HG03432 (cell line): ENCODE data around the gene DYRK2.
"Not testable (repeated sequence)": the region's sequence is repeated elsewhere in the genome, so short reads cannot be mapped to it uniquely, and the experiment has no call there.

ENCODE experiments used
- ATAC-seq: cut with Tn5 transposase; IDR thresholded peaks from one replicate; pipeline ENCODE4 v1.9.1; 2021; ENCODE audit warnings: mild to moderate bottlenecking, moderate library complexity; ENCODE audit not compliant: unreplicated experiment

DYRK2 gene

DNA sequence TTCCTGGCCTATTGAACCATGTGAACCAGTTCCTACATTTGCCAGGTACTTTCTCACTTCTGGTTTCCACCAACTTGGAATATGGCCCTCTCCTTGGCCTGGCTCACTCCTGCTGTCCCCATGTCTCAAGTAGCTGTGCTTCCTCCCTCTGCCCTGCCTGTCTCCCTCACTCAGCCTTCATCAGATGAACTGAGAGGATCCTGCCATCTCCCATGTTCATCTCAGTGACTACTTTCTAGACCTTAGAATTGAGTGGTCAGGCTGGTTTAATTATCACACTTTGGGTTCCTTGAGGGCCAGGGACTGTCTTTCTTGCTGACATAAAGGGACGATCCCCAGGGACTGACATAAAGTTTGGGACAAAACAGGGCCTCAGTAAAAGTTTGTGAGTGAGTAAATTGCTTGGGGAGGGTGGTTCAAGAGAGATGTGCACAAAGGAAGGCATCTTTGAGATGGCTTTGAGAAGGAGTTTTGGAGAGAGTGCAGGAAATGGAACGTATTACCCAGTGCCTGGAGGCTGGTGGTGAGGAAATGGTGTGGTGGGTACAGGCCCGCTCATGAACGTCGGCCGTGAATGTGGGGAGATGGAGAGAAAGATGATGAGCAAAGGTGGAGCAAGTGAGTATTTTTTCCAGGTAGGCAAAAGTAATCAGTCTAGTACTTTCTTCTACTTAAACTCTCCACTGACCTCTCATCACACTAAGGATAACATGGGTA, 20.8 kb downstream of the DYRK2 start:
- ATAC-seq: no peak

GRCh38 chr12:67669934-67670631, 21.5 kb downstream of the DYRK2 start:
- no peak for ATAC-seq

DNA sequence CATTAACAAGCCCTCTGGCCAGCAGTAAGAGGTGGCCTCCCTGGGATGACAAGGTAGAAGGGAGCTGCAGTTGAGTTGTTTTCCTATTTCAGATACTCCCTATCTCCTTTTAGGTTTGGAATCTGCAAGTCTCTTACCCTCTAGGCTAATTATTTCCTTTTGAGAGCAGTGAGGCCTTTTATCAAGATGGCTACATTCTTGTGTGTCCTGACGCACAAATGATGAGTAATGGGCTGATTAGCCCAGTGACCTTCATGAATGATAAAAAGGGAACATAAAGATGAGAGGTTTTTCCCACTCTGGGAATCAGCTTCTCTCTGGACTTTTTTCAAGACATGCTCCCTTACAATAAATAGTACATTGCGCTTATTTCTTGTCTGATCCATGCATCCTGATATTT, 22.9 kb downstream of the DYRK2 start:
- no peak for ATAC-seq

DNA sequence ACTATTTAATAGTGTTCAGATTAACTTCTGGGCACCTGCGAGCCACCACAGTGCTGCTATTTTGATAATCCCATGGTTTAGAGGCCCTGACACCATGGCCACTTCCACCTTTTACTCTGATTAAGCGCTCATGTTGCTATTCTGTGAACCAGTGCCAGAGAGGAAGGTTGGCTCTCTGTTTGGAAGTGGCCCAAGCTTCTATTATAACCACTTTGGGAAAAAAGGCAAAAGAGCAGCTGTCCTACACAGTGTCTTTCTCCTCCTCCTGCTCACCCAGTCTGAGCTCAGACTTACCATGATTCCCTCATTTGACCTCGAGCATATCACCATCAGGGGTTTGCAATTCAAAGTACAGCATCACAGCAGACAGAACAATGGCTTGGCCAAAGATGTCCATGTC, 23.3 kb downstream of the DYRK2 start:
- no peak for ATAC-seq

- ATAC-seq: not testable (repeated sequence)
These were observed 24.0 kb downstream of the DYRK2 start for GRCh38 chr12:67672507-67672906.

GRCh38 chr12:67673509-67673908, 25.0 kb downstream of the DYRK2 start:
- not testable (repeated sequence) for ATAC-seq

- ATAC-seq: no peak
These were observed 25.9 kb downstream of the DYRK2 start for GRCh38 chr12:67674417-67674816.

DNA sequence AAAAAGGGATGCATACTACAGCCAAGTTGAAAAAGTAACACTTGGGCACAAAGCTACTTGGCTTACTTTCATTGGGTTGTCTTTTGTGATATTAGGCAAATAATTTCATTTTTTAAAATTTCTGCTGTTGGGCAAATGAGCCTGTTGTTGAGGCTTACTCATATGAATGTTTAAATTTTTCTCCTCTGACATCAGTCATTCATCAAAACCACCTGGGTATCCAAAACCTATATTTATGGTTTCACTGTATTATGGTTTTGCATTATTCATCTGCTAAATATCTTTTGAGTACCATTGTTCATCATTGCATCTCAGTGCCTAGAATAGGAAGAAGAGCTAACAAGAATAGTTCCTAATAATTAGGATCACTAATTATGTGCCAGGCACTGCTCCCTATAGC, 28.1 kb downstream of the DYRK2 start:
- no peak for ATAC-seq

- no peak for ATAC-seq
These were observed 28.6 kb downstream of the DYRK2 start for GRCh38 chr12:67677166-67677565.

DNA sequence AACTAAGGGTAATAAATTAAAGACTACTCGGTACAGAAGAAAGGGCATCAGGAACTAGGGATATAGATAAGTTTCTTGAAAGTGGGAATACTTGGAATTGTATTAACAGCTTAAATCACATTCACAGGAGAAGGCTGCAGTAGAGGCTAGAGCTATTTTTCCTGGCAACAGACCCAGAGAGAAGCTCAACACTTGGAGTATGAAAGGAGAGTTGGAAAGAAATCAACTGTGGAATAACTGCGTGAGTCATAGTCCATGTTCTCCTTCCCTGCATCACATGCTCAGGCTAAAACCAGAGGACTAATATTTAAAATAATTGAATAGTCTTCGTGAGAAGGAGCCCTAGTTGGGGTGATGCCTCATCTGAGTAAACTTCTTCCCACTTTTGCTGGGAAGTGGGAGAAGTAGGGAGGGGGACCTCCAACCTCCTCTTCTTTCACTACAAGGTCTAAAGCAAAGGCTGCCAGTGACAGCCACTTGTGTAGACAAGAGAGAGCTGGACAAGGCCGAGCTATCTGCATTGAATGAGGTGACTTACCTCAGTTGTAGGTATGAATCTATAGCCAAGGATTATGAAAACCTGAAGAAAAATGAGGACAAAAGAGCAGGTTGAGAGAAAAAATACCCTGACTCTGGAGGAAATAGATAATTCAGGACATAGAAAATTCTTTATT, 32.7 kb downstream of the DYRK2 start:
- ATAC-seq: no peak

- no peak for ATAC-seq
These were observed 33.5 kb downstream of the DYRK2 start for GRCh38 chr12:67681941-67682620.

DNA sequence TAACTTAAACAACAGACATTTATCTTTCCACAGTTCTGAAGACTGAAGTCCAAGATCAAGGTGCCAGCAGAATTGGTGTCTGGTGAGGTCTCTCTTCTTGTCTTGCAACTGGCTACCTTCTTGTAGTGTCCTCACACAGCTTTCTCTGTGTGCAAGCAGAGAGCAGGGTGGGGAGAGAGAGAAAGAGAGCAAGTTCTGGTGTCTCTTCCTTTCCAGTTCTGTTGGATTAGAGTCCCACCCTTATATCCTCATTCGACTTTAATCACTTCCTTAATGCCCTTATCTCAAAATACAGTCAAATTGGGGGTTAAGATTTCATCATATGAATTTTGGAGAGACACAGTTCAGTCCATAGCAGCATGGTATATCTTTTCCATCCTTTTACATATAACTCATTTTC, 40.8 kb downstream of the DYRK2 start:
- no peak for ATAC-seq

DNA sequence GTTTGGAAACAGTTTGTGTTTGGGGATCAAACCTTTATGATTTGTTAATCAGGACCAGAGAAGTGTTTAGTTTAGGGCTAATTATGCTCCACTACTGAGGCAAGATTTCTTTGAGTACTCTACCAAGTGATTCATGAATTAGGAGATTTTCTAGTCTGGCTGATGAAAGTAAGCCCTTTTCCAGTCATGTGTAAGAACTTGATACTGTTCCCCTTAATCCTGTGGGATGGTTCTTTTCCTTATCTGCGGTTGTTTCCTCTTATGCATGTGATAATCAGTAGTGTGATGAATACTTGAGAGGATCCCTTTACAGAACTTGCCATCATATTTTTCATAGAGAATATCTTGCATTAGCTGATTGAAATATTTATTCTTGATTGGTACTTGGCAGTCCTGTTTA, 42.1 kb downstream of the DYRK2 start:
- ATAC-seq: no peak

DNA sequence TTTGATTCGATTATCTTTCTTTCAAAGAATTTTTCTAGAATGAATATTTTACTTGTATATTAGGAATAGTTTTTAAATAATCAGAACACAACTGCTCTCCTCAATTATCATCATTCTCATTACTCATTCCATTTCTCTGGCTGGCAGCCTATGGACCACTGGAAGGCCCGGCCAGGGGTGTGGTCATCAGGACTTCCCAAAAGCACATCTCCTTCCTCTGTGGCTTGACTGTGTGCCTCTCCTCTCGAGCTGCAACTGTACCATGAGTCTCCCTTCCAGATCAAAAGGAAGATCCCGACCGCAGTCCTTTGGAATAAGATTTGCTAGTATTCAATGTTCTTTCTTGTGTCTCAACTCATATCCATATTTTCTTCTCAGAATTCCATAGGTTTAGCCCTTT, 42.7 kb downstream of the DYRK2 start:
- ATAC-seq: no peak

- ATAC-seq: no peak
These were observed 43.6 kb downstream of the DYRK2 start for GRCh38 chr12:67692135-67692534.

- ATAC-seq: peak; percentile 64
These were observed 44.4 kb downstream of the DYRK2 start for GRCh38 chr12:67692966-67693365.

DNA sequence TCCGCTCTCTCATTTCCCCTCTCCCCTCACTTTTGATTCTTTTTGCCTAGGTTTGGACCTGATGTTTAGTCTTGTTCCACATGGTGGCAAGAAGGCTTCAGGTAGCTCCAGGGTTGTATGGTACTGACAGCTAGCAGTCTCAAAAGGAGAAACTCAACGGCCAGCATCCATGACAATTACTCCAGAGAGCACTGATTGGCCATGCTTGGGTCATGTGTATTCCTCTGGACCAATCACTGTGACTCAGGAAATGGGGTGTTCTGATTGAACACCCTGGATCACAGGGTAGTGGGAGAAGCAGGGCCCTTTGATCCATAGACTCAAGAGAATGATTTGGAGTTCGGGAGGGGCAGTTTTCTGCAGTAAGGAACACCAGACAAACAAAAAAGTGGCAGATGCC, 45.3 kb downstream of the DYRK2 start:
- ATAC-seq: no peak

DNA sequence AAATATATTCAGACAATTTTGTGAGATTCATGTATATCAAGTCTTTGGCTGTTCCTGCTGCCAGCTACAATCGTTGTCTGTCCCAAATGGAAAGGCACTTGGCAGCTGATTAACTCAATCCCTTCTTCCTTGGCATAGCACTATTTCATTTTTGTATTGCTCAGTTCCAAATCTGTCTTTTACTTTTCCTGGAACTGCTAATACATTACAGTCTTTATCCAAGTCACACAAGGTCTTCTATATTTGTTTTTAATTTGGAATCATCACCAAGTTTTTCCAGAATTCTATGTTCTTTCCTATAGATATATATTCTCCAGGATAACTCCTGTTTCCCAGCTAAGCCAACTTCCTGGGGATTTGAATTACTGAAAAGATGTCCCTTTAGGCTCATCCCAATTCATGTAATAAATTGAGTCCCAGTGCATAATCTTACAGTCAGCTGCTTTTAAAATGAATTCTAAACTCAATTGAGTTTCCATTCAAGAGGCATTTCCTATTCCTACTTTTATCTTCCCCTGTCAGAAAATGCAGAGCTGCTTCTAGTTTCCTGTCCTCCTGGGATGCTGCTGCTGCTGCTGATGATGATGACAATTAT, 45.9 kb downstream of the DYRK2 start:
- ATAC-seq: no peak

GRCh38 chr12:67695974-67696373, 47.4 kb downstream of the DYRK2 start:
- ATAC-seq: no peak

DNA sequence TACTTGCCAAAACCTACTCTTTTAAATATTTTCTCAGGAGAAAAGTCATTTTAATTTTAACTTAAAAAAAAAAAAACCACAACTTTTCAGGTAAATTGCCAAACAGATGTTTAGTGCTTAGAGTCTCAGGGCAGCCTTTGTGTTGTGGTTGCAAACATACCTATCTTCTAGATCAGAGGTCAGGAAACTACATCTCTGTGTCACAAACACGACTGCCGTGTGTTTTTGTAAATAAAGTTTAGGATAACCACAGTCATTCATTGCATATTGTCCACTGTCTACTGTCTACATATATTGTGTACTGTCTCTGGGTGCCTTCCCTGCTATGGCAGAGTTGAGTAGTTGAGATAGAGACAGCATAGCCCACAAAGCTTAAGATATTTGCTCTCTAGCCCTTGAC, 48.9 kb downstream of the DYRK2 start:
- ATAC-seq: no peak

- ATAC-seq: no peak
These were observed 49.4 kb downstream of the DYRK2 start for GRCh38 chr12:67697967-67698366.
